ENCODE data around the gene CECR2.

DNA sequence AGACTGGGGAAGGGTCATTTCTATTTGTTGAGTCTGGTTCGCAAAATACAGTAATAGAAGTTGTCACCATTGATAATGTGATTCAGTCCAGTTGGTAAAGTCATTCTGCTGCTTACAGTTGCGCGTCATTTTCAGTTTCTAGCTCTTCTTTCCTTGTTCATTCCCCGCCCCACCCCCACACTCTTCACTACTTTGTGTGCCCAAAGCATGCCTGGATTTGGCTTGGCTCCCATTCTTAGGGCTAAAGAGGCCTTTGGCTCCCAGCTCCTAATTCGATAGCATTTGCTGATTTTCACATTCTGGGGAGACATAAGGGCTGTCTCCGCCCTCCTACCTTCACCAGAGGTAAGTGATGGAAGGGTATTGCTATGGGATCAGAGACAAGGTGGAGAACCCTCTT is 43.0 kb downstream of the CECR2 start:
- TF ChIP-seq SUZ12 (IDR thresholded peaks at IDR 0.05; ENCODE audit: extremely low read depth, insufficient read depth, insufficient read length) (no peak), YY1 (IDR thresholded peaks at IDR 0.05; ENCODE audit: insufficient read depth, insufficient read length) (no peak), ZNF274 (IDR thresholded peaks at IDR 0.05; ENCODE audit: low read depth, low read length) (no peak)
